GM03348 (cell line): ENCODE data around the gene RFX8.
A peak's percentile ranks its signal among the peaks of the same experiment; 100 is the strongest.
"Not testable (repeated sequence)": the region's sequence is repeated elsewhere in the genome, so short reads cannot be mapped to it uniquely, and the experiment has no call there.

Experiments used
- DNase-seq: peaks from one replicate; pipeline ENCODE4 v3.0.0; 2012; ENCODE audit warnings: low spot score

RFX8 gene

GRCh38 chr2:101440127-101440738 is 34.7 kb downstream of the RFX8 start:
- no peak for DNase-seq

DNA sequence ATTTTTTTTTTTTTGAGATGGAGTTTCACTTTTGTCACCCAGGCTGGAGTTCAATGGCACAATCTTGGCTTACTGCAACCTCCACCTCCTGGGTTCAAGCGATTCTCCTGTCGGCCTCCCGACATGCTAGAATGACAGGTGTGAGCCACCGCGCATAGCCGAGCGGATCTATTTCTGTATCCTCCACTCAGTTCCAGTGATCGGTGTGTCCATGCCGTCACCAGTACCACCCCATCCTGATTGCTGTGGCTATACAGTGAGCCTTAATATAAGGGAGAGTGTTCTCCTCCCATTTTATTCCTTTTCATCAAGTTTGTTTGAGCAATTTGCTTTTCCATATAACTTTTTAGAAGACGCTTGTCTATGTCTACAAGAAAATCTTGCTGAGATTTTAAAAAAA is 35.2 kb downstream of the RFX8 start:
- no peak for DNase-seq

GRCh38 chr2:101438555-101438954 is 36.4 kb downstream of the RFX8 start:
- DNase-seq = not testable (repeated sequence)

GRCh38 chr2:101435001-101435862 is 39.7 kb downstream of the RFX8 start:
- peak; percentile 68 for DNase-seq

DNA sequence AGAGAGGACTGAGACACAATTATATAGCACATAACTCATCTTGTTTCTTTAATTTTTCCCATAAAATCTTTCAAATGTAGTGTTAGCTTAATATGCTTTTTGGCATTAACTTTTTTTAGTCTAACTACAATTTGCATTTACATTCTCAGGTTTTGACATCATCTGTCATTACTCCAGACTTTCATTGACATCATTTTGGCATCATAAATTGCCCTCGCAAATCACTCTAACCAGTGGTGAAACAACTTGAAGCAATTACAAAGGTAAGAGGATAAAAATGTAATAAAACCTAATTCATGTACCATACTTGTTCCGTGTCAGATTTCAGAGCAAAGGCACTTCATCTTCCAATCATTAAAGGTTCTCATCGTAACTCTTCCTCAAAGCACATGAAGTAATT is 41.4 kb downstream of the RFX8 start:
- DNase-seq = no peak

GRCh38 chr2:101432411-101433181 is 42.3 kb downstream of the RFX8 start:
- peak; percentile 58 for DNase-seq

DNA sequence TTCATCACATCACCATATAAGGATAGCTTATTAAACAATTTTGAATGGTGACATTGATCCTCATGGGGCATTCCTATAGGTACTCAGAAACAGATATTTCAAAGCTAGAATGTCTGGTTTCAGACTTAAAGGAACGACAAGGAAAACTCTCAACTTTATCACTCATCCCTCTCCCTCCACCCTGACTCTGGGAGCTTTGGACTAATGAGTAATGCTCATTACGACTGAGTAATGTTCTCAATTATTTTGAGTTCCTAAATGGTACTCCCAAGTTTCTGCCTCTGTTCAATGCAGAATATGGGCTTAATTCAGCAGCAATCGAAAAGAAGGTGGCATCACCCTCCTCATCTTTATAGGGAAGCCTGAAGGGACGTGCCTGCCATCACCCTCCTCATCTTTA is 43.4 kb downstream of the RFX8 start:
- DNase-seq = peak; percentile 25

DNA sequence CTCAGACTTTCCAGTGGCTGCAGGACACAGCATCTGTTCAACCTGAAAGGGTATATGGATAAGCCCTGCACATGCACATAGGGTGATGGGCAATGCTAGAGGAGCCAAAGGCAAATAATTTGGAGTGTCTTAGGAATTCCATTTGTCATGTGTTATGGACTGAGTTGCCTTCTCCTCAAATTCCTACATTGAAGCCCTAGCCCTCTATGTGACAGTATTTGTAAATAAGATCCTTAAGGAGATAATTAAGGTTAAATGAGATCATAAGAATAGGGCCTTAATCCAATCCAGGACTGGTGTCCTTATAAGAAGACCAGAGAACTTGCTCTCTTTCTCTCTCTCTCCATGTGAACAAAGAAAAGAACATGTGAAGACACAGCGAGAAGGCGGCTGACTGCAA is 44.8 kb downstream of the RFX8 start:
- DNase-seq = no peak

DNA sequence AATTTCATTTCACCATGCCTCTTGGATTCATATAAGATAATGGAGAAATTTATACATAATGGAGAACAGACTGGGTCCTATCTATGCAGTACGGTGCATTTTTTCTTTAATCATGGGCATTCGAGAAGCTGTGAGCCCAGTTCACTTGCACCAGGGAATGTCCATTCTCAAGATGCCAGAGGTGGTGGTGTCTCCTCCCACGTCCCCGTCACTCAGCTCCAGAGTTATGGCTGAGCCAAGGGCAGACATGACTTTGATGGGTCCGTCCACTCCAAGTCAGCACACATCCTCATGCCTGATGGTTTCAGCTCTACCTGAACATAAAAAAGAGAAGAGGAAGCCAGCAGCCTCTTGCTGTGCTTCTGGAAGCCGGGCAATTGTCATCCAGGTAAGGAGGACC is 45.5 kb downstream of the RFX8 start:
- DNase-seq = no peak

- DNase-seq = no peak
Observed at GRCh38 chr2:101428422-101429176, 46.3 kb downstream of the RFX8 start.

DNA sequence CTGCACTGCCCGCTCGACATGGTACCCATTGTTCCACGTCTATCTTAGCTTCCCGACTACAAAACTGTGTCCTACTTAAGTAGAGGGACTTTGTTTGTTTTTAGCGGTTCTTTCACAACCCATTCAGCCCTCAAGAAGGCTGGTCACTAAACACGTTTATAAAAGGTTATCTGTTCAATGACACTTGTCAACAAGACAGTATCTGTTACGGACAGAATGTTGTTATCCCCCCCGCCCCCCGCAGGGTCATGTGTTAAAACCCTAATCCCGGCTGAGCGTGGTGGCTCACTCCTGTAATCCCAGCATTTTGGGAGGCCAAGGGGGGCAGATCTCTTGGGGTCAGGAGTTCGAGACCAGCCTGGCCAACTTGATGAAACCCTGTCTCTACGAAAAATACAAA is 47.2 kb downstream of the RFX8 start:
- DNase-seq = no peak

- DNase-seq = no peak
Observed at GRCh38 chr2:101427240-101427639, 47.7 kb downstream of the RFX8 start.

- DNase-seq = no peak
Observed at GRCh38 chr2:101426822-101427221, 48.1 kb downstream of the RFX8 start.

DNA sequence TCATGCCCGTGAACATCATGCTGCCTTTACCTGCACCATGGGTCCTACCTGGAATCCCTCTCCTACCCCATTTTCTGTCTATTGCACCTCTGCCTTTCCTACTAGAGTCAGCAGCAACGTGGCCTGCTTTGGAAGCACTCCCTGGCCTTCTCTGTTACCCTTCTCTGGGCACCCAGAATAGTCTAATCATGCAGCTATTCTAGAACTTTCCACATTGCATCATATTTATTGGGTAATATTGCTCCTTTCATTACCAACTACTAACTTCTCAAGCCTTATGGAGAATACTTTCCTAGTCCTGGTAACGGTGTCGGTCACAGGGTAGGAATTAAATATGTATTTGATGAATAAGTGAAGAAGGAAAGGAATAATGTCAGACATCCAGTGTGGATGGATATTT is 54.3 kb downstream of the RFX8 start:
- peak; percentile 41 for DNase-seq

GRCh38 chr2:101419096-101419663 is 55.7 kb downstream of the RFX8 start:
- peak; percentile 84 for DNase-seq

- DNase-seq = no peak
Observed at GRCh38 chr2:101418460-101419095, 56.3 kb downstream of the RFX8 start.

DNA sequence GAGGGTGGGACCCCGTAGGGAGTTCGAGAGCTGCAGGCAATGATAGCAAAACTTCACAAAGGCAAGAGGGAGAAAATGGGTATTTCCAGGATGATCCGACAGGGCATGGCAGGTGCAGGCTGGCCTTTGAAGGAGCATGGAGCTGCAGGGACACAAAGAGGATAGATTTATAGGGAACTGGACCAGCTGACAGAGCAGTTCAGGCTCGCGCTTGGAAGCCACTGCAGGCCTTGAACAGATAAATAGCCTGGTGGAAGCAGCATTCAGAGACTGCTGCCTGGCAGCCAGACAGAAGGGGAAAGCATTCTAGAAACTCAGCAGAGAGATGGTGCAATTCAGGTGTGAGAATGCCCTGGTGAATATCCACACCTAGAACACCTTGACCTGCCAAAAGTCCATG is 58.3 kb downstream of the RFX8 start:
- DNase-seq = no peak

GRCh38 chr2:101415884-101416283 is 59.0 kb downstream of the RFX8 start:
- DNase-seq = no peak

GRCh38 chr2:101415220-101415619 is 59.7 kb downstream of the RFX8 start:
- DNase-seq = no peak

- DNase-seq = no peak
Observed at GRCh38 chr2:101412092-101412694, 62.7 kb downstream of the RFX8 start.

- DNase-seq = no peak
Observed at GRCh38 chr2:101410746-101411145, 64.2 kb downstream of the RFX8 start.
